Measurements from ENCODE around the gene CCNG2.

Gene CCNG2

GRCh38 chr4:77156912-77157858 lies at the start of gene CCNG2:
TSS of gene CCNG2 (plus strand) at chr4:77157207. CDS start at chr4:77158533, 1,326 bp downstream.
- peak; percentile 90 for DNase-seq

DNA sequence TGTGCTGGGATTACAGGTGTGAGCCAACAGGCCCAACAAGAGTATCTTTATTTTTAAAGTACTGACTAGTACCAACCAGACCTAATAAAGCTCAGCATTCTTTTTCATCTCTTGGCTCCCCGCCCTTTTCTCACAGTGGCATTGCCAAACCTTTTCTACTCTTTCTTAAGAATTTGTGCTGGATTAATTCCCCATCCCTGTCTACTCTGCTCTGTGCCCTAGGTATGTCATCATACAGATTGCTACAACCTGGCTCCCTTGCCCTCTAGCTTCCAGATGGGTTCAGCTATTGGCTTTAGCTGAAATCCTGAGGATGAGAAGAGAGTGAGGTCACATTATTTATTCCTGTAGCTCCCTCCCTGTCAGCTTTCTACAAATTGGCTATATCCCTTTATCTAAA lies 46.3 kb upstream of the CCNG2 start:
- DNase-seq: no peak

DNA sequence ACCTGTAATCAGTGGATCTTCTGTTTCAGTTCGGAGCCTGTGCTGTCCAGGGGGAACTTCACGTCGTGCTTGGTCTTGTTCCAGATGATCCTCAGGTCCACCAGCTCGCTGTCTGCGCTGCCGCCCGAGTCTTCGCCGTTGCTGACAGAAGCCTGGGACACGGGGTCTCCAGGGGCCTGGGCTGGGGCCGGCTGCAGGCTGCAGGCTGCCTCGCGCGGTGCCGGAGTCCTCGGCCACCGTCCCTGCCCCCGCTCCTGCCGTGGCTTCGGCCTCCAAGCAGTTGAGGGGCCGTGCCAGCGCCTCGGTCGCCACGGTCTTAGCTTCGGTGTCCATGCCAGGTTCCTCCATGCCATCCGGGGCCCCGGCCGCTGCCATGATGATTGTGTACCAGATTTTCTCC lies 43.9 kb upstream of the CCNG2 start:
- DNase-seq: no peak

GRCh38 chr4:77117721-77118120 lies 39.3 kb upstream of the CCNG2 start:
- no peak for DNase-seq

GRCh38 chr4:77120886-77121508 lies 36.0 kb upstream of the CCNG2 start:
- no peak for DNase-seq

- no peak for DNase-seq
Observed at GRCh38 chr4:77121736-77122240, 35.2 kb upstream of the CCNG2 start.

DNA sequence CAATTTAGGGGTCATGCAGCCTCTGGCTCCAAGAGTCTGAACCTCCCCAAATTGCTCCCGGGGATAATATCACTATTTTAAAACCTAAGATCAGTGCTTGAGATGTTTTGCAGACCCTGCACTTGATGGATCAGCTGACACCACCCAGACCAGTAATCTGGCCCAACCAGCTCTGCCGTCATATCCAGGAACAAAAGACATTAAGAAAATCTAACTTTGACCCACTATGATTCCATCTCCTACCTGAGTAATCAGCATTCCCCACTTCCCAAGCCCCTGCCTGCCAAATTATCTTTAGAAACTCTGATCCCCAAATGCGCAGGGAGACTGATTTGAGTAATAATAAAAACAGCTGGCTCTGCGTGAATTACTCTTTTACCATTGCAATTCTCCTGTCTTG lies 34.4 kb upstream of the CCNG2 start:
- no peak for DNase-seq

- DNase-seq: no peak
Observed at GRCh38 chr4:77123411-77123810, 33.6 kb upstream of the CCNG2 start.

GRCh38 chr4:77124576-77124975 lies 32.4 kb upstream of the CCNG2 start:
- DNase-seq: no peak

DNA sequence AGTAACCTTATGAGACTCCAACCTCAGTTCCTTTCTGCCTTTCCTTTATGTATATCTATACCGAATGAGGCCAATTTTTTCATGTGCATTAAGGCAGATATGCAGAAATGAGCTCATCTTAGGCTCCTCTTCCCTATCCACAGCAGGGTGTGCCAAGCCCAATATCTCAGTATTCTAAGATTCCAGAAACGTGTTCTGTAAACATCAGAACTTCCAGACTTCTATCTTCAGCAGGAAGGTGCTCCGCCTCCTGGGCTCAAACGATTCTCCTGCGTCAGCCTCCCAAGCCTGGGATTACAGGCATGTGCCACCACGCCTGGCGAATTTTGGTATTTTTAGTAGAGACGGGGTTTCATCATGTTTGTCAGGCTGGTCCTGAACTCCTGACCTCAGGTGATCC lies 31.0 kb upstream of the CCNG2 start:
- DNase-seq: no peak

- DNase-seq: no peak
Observed at GRCh38 chr4:77126809-77127208, 30.2 kb upstream of the CCNG2 start.

GRCh38 chr4:77127215-77127614 lies 29.8 kb upstream of the CCNG2 start:
- no peak for DNase-seq

- no peak for DNase-seq
Observed at GRCh38 chr4:77127837-77128621, 29.0 kb upstream of the CCNG2 start.

- no peak for DNase-seq
Observed at GRCh38 chr4:77132652-77133312, 24.2 kb upstream of the CCNG2 start.

DNA sequence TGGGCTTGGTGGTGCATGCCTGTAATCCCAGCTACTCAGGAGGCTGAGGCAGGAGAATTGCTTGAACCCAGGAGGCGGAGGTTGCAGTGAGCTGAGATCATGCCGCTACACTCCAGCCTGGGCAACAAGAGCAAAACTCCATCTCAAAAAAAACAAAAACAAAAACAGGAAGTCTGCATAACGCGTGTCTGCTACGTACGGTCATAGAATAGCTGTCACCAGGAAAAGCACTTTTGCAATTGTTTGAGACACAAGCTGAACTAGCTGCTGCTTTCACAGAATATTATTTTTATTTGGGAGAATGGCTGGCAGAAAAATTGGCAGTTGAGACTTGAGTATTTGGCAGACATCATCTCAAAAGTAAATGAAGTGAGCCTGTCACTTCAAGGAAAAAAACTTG lies 19.6 kb upstream of the CCNG2 start:
- peak; percentile 19 for DNase-seq

DNA sequence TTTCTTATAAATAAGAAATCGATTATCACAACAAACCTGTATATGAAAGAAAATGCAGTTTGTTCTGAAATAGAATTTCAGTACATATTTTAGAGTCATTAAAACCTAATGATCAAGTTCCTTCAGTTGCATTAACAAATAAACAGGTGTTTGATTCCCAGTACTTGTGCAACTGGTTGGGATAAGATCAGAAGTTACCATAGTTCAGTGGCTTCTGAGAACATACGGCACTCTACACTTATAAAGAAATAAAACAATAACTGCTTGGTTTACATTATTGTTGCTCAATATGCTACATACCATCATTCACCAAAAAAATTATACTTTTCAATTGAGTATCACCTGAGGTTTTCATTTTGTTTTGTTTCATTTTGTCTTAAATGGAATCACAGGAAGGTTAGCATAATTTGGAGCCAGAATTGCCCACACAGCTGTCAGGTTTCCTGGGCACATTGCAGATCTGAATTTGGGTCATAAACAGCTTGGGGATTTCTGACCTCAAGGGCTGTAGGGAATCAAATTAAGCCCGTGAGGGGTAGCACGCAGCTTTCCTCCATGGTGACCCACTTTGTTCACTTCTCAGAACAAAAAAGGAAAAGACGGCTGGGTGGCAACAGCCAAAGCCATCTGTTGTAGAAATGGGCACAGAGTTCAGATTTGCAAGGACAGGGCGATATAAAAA lies 14.9 kb upstream of the CCNG2 start:
- peak; percentile 28 for DNase-seq

DNA sequence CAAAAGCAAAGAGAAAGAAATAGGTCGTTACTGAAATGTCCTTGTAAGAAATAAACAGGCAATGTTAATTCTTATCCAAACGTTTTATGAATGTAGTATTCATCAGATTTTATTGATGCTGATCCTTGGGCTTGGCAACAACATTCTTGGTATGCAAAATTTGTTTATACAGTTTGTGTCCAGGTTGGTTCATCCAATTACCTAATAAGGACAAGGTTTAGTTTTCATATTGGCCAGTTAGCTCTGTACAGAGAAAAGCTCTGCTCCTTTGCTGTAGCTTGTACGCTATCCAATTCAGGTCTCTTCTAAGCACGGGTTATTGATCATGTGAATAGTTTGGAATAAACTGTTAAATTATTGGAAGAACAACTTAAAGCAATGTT lies 14.4 kb upstream of the CCNG2 start:
- DNase-seq: no peak

- DNase-seq: no peak
Observed at GRCh38 chr4:77143091-77143490, 13.9 kb upstream of the CCNG2 start.

- no peak for DNase-seq
Observed at GRCh38 chr4:77145842-77146185, 11.2 kb upstream of the CCNG2 start.

DNA sequence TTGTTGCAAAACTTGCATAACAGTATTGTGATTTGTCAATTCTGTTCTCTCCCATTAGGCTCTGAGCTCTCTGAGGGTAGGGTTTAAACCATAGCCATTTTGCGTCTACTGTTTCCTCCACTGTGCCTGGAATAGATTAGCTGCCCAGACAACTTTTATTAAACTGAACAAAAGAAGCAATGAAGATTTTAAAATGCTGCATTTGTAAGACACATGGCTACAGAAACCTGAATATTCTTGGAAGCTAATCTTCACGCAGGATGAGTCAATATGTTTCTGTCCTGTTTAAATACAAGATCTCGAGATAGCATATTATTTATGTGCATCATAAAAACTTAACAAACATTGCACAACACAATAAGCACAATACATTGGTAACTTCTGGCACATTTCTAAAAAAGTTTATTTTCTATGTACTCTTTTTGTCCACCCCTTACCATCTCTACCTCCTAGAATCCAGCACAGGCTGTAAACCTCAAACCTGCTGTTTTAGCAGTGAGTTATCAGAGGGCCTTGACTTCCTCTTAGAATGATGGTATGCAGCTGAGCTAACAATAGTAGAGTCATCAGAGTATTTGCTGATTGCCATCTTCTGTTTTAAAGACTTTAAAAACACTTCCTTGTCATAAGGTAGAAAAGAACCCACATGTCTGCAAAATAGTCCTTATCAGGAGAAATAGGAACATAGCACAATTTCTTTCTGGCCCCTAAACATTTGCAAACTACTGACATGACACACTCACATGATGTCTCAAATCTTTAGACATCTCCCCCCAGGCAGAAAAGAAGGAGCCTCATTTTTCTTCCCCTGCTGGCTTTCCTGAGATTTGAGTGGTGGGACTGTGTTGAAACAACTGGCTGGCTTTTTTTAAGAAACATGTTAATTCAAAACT lies 10.6 kb upstream of the CCNG2 start:
- DNase-seq: no peak

GRCh38 chr4:77147079-77147782 lies 9.8 kb upstream of the CCNG2 start:
- DNase-seq: no peak

All from CD4-positive, alpha-beta T cell treated with Interleukin-10 for 1 hour (primary cell).